A549 (cell line): ENCODE data around the gene MRAP2.

Source experiments
- EP300 ChIP-seq, 2 experiments: fragments of >200 bp; sonication (Bioruptor Twin); formaldehyde crosslinking; IDR thresholded peaks; 2 replicates in 1 of 2; 3 replicates in 1 of 2; pipeline ENCODE4 v1.6.1; 2016 to 2017
- RAD21 ChIP-seq, 2 experiments: fragments of >200 bp in 1 of 2; sonication (Bioruptor Twin) in 1 of 2; formaldehyde crosslinking in 1 of 2; IDR thresholded peaks in 1 of 2; conservative IDR thresholded peaks in 1 of 2; 2 replicates in 1 of 2; 3 replicates in 1 of 2; pipeline ENCODE4 v1.6.1; 2012 to 2018; ENCODE audit warnings: inconsistent platforms in 1 of 2
- TF ChIP-seq, protein P1 (sequence below): fragments of >200 bp; sonication (Bioruptor Twin); formaldehyde crosslinking; IDR thresholded peaks from 3 replicates; pipeline ENCODE4 v1.6.1; 2016

DNA sequence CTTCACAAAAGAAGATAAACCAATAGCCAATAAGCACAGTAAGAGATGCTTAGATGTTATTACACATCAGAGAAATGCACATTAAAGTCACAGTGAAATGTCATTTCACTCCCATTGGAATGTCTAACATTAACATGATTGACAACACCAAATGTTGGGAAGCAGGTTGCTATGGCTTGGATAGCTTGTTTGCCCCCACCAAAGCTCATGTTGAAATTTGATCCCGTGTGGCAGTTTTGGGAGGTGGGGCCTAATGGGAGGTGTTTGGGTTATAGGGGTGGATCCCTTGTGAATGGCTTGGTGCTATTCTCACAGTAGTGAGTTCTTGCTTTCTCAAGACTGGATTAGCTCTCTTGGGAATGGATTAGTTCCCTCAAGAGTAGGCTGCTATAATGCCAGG, 44.8 kb downstream of the MRAP2 start:
- TF ChIP-seq RAD21 (conservative IDR thresholded peaks at IDR 0.05 in 1 of 2, IDR thresholded peaks at IDR 0.05 in 1 of 2) (no peak), EP300 (IDR thresholded peaks at IDR 0.05) (no peak)
- TF ChIP-seq, protein P1, sequence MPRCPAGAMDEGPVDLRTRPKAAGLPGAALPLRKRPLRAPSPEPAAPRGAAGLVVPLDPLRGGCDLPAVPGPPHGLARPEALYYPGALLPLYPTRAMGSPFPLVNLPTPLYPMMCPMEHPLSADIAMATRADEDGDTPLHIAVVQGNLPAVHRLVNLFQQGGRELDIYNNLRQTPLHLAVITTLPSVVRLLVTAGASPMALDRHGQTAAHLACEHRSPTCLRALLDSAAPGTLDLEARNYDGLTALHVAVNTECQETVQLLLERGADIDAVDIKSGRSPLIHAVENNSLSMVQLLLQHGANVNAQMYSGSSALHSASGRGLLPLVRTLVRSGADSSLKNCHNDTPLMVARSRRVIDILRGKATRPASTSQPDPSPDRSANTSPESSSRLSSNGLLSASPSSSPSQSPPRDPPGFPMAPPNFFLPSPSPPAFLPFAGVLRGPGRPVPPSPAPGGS, result no peak
